HL-60 (cell line): ENCODE measurements around the gene SFMBT1.

Experiments
- DNase-seq, 2 experiments: peaks; one replicate each; pipeline ENCODE4 v3.0.0-alpha.2; 2010 to 2020; ENCODE audit warnings: low read depth in 1 of 2, low spot score in 1 of 2
- H3K27ac ChIP-seq: fragments of 250-450 bp; sonication (Bioruptor Pico); replicated peaks from 2 replicates; pipeline ENCODE4 v1.5.1; 2020; ENCODE audit warnings: mild to moderate bottlenecking, moderate library complexity
- H3K27me3 ChIP-seq: fragments of 250-450 bp; sonication (Bioruptor Pico); 2 replicates; pipeline ENCODE4 v1.5.1; 2021; ENCODE audit warnings: mild to moderate bottlenecking, moderate library complexity; ENCODE audit not compliant: insufficient read depth, poor library complexity, severe bottlenecking
- H3K4me3 ChIP-seq: replicated peaks from 2 replicates; pipeline ENCODE4 v1.5.1; 2011; ENCODE audit warnings: mild to moderate bottlenecking, control low read depth, low read length; ENCODE audit not compliant: insufficient read depth
- GABPA ChIP-seq: IDR thresholded peaks from 2 replicates; pipeline ENCODE4 v1.6.1; 2012; ENCODE audit warnings: low read depth
- POLR2AphosphoS5 ChIP-seq: IDR thresholded peaks from 2 replicates; pipeline ENCODE4 v1.6.1; 2012; ENCODE audit warnings: low read depth
- SPI1 ChIP-seq: IDR thresholded peaks from 2 replicates; pipeline ENCODE4 v1.6.1; 2012; ENCODE audit warnings: low read depth, mild to moderate bottlenecking, borderline replicate concordance
- TF ChIP-seq, protein P1 (sequence below): IDR thresholded peaks from 2 replicates; pipeline ENCODE4 v1.6.1; 2012; ENCODE audit warnings: low read depth; ENCODE audit not compliant: insufficient replicate concordance
- TF ChIP-seq, protein P2 (sequence below): IDR thresholded peaks from one replicate; pipeline ENCODE4 v1.5.1; 2011; ENCODE audit warnings: low read length, control low read depth, inconsistent platforms; ENCODE audit not compliant: insufficient read depth

SFMBT1 gene

DNA sequence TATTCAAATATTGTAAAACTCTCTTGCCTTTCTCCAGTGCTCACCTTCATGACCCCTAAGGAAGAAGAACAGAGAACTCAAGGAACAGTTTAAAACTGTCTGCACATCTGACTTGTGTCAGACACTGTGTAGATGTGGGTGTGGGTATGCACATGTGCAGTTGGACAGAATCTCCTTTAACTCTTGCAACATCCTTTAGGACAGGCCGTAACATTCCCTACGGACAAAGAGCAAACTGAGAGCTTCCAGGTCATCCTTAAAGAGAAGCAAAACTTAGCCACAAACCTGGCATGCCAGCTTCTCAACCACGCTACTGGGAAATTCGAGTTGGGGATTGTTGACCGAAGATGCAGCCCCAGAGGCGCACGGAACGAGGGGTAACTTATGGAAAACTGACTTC, 4.1 kb upstream of the SFMBT1 start:
- Histone ChIP-seq H3K4me3 (no peak overlapping the region), H3K27me3 (no peaks in the 10 kb centered on the region), H3K27ac (no peak overlapping the region)
- TF ChIP-seq, protein P1, sequence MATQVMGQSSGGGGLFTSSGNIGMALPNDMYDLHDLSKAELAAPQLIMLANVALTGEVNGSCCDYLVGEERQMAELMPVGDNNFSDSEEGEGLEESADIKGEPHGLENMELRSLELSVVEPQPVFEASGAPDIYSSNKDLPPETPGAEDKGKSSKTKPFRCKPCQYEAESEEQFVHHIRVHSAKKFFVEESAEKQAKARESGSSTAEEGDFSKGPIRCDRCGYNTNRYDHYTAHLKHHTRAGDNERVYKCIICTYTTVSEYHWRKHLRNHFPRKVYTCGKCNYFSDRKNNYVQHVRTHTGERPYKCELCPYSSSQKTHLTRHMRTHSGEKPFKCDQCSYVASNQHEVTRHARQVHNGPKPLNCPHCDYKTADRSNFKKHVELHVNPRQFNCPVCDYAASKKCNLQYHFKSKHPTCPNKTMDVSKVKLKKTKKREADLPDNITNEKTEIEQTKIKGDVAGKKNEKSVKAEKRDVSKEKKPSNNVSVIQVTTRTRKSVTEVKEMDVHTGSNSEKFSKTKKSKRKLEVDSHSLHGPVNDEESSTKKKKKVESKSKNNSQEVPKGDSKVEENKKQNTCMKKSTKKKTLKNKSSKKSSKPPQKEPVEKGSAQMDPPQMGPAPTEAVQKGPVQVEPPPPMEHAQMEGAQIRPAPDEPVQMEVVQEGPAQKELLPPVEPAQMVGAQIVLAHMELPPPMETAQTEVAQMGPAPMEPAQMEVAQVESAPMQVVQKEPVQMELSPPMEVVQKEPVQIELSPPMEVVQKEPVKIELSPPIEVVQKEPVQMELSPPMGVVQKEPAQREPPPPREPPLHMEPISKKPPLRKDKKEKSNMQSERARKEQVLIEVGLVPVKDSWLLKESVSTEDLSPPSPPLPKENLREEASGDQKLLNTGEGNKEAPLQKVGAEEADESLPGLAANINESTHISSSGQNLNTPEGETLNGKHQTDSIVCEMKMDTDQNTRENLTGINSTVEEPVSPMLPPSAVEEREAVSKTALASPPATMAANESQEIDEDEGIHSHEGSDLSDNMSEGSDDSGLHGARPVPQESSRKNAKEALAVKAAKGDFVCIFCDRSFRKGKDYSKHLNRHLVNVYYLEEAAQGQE, result no peak
- TF ChIP-seq SPI1, result no peak
- DNase-seq, result no peak

DNA sequence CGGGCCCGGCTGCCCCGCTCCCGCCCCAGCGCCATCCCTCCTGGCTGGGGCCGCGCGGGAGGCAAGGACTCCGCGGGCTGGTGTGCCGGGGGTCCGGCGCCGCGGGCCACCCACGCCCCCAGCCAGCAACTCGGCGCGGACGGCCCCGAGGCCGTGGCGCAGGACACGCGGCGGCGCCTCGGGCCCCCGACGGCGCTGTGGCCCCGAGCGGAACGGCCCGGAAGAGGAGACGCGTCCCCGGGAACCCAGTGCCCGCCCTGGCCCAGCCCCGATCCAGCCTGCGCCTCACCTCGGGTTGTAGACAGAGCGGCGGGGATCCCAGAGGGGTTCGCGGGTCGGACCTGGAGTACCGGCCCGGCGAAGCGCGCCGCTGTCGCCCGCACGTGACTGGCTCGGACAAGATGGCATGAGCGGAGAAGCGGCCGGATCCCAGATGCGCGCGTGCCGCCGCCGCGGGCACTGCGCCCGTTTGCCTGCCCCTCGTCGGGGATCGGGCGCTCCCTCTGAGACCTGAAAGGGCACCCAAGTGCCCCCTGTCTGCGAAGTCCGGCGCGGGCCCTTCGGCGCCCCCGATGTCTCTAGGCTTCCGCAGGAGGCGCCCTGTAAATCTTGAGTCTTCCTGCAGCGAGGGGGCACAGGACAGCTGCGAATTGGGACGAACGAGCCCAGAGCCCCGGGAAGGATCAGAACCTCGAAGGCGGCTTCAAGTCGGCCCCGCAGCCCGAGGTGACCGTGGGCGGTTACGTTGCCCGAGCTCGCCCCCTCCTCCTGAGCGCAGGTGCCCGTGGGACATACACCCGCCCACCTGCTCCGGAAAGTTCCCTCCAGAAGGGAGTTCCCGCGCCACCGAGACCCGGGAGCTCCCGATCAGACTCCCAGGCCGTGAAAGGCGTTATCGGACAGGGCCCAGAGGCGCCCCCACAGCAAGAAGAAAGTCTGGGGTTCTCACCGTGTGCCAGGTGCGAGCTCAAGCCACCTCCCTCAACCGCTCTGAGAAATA, 598 bp upstream of the SFMBT1 start:
- Histone ChIP-seq H3K27ac (peak overlapping the region; percentile 74), H3K27me3 (no peaks in the 10 kb centered on the region), H3K4me3 (peak overlapping the region; percentile 59)
- peak; percentile 60 to 66 for DNase-seq
- TF ChIP-seq, protein P2, sequence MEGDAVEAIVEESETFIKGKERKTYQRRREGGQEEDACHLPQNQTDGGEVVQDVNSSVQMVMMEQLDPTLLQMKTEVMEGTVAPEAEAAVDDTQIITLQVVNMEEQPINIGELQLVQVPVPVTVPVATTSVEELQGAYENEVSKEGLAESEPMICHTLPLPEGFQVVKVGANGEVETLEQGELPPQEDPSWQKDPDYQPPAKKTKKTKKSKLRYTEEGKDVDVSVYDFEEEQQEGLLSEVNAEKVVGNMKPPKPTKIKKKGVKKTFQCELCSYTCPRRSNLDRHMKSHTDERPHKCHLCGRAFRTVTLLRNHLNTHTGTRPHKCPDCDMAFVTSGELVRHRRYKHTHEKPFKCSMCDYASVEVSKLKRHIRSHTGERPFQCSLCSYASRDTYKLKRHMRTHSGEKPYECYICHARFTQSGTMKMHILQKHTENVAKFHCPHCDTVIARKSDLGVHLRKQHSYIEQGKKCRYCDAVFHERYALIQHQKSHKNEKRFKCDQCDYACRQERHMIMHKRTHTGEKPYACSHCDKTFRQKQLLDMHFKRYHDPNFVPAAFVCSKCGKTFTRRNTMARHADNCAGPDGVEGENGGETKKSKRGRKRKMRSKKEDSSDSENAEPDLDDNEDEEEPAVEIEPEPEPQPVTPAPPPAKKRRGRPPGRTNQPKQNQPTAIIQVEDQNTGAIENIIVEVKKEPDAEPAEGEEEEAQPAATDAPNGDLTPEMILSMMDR, result peak; percentile 46
- no peak for TF ChIP-seq POLR2AphosphoS5

DNA sequence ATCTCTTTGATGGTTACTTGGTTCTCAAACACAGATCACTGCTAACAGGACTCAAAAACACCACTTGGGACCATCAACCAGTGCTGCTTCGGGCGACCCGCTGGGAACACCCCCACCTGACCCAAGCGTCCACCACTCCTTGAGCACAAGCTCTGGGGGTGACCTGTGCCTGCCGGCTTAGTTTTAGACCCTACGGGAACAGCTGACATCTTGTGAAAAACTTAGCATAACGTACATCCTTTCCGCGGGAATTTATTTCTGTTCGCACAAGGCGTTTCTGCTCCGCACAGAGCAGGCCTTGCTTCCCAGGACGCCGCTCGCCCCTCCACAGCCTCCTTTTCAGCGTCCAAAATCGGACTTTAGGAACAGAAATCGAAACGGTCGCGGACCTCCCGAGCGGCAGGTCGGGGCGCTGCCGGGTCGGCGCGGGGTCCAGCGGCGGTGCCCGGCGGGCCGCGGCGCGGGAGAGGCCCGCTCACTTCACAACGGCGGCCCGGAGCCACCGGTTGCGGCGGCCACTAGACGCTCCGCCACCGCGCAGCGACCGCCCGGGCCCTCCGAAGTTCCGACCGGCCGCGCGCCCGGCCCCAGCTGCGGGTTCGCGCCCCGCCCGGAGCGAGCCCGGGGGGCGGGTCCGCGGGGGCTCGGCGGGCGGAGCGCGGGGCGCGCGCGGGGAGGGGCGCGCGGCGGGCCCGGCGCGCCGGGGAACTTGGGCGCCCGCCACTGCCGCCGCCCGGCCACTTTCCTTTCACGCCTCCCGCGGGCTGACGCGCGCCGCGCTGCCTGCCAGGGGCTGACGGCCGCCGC, 959 bp downstream of the SFMBT1 start:
- TF ChIP-seq, protein P1, result no peak
- no peak for TF ChIP-seq SPI1
- TF ChIP-seq POLR2AphosphoS5, result no peak
- TF ChIP-seq GABPA, result no peak
- TF ChIP-seq, protein P2, result no peak
- Histone ChIP-seq H3K27ac (peak overlapping the region; percentile 63), H3K4me3 (peak overlapping the region; percentile 67), H3K27me3 (no peaks in the 10 kb centered on the region)
- DNase-seq, result peak; percentile 38 to 47

DNA sequence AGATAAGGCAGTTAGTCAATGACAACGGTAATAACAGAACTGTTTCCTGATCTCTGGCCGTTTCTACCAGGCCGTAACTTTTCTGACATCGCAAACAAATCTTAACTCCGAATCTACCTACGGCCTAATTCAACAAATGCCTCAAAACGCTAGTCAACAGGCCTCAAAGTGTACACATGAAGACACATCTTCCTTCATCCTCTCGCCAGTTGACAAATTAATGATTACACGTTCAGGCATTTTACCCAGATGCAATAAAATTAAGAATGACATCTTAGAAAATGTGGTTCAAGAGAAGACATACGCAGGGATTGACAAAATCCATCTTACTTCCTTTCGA, 1.5 kb downstream of the SFMBT1 start:
- Histone ChIP-seq H3K4me3 (peak overlapping the region; percentile 67), H3K27me3 (no peaks in the 10 kb centered on the region)
- DNase-seq, result no peak

More for the DNA sequence above, 1.5 kb downstream of the SFMBT1 start:
- peak overlapping the region; percentile 63 for H3K27ac ChIP-seq
- no peak for TF ChIP-seq GABPA
- TF ChIP-seq, protein P1, result no peak
- no peak for TF ChIP-seq POLR2AphosphoS5
- TF ChIP-seq SPI1, result no peak
- TF ChIP-seq, protein P2, result no peak
